HEK293T (cell line): Measurements from ENCODE around the gene GNA15.
"Not testable (repeated sequence)": the region's sequence is repeated elsewhere in the genome, so short reads cannot be mapped to it uniquely, and the experiment has no call there.

Experiments
- CTCF ChIA-PET: fragments of 350-600 bp; formaldehyde crosslinking; extraction: SDS; loops from one replicate; lab custom pipeline; 2021; ENCODE audit warnings: antibody characterized with exemption, inconsistent platforms; lab: Yijun Ruan, JAX
- POLR2A ChIA-PET: fragments of 350-600 bp; formaldehyde crosslinking; extraction: SDS; loops from one replicate; lab custom pipeline; 2020; ENCODE audit warnings: antibody characterized with exemption, inconsistent platforms; lab: Yijun Ruan, JAX
- DNase-seq: peaks from one replicate; pipeline ENCODE4 v3.0.0; 2012; ENCODE audit warnings: mixed read lengths; ENCODE audit errors: extremely low spot score
- ARNT ChIP-seq: fragments of 450-650 bp; IDR thresholded peaks from 2 replicates; pipeline ENCODE4 v1.6.1; 2017; ENCODE audit warnings: mild to moderate bottlenecking
- BHLHE40 ChIP-seq: fragments of 450-650 bp; IDR thresholded peaks from 2 replicates; pipeline ENCODE4 v1.6.1; 2016; ENCODE audit warnings: mild to moderate bottlenecking, moderate library complexity, borderline replicate concordance
- CTBP1 ChIP-seq: fragments of 450-650 bp; IDR thresholded peaks from 2 replicates; pipeline ENCODE4 v1.6.1; 2016; ENCODE audit warnings: borderline replicate concordance
- ELF4 ChIP-seq: fragments of 450-650 bp; IDR thresholded peaks from 2 replicates; pipeline ENCODE4 v1.6.1; 2017; ENCODE audit warnings: antibody characterized with exemption
- FOXA1 ChIP-seq: fragments of 450-650 bp; IDR thresholded peaks from 2 replicates; pipeline ENCODE4 v1.6.1; 2016; ENCODE audit warnings: mild to moderate bottlenecking
- FOXK2 ChIP-seq: fragments of 450-650 bp; IDR thresholded peaks from 2 replicates; pipeline ENCODE4 v1.6.1; 2016; ENCODE audit warnings: mild to moderate bottlenecking
- FOXM1 ChIP-seq: fragments of 450-650 bp; IDR thresholded peaks from 2 replicates; pipeline ENCODE4 v1.6.1; 2017; ENCODE audit warnings: mild to moderate bottlenecking, borderline replicate concordance
- L3MBTL2 ChIP-seq: fragments of 450-650 bp; conservative IDR thresholded peaks from 2 replicates; pipeline ENCODE4 v1.6.1; 2016; ENCODE audit warnings: mild to moderate bottlenecking
- LEF1 ChIP-seq: fragments of 450-650 bp; IDR thresholded peaks from 2 replicates; pipeline ENCODE4 v1.6.1; 2017; ENCODE audit warnings: mild to moderate bottlenecking, borderline replicate concordance
- NFRKB ChIP-seq: fragments of 450-650 bp; IDR thresholded peaks from 2 replicates; pipeline ENCODE4 v1.6.1; 2016; ENCODE audit warnings: mild to moderate bottlenecking, moderate library complexity
- SP1 ChIP-seq: fragments of 450-650 bp; IDR thresholded peaks from 2 replicates; pipeline ENCODE4 v1.6.1; 2017
- SUZ12 ChIP-seq: fragments of 450-650 bp; IDR thresholded peaks from 2 replicates; pipeline ENCODE4 v1.6.1; 2016; ENCODE audit warnings: mild to moderate bottlenecking
- TARDBP ChIP-seq: fragments of 450-650 bp; IDR thresholded peaks from 2 replicates; pipeline ENCODE4 v1.6.1; 2016
- ZNF384 ChIP-seq: fragments of 450-650 bp; IDR thresholded peaks from 2 replicates; pipeline ENCODE4 v1.6.1; 2016
- TF ChIP-seq, protein P1 (sequence below): fragments of 450-650 bp; IDR thresholded peaks from 2 replicates; pipeline ENCODE4 v1.6.1; 2016

Gene GNA15

DNA sequence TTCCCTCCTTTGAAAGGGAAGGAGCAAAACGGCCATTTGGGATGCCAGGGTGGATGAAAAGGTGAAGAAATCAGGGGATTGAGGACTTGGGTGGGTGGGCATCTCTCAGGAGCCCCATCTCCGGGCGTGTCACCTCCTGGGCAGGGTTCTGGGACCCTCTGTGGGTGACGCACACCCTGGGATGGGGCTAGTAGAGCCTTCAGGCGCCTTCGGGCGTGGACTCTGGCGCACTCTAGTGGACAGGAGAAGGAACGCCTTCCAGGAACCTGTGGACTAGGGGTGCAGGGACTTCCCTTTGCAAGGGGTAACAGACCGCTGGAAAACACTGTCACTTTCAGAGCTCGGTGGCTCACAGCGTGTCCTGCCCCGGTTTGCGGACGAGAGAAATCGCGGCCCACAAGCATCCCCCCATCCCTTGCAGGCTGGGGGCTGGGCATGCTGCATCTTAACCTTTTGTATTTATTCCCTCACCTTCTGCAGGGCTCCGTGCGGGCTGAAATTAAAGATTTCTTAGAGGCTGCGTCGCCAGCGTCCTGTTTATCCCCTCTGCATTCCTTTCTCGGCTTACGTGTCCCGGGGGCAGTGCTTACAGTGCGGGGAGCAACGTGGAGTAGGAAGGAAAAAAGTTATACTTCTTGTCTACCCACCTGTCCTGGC lies 27.5 kb downstream of the GNA15 start:
- peak; percentile 88 for DNase-seq
- no peak for TF ChIP-seq SP1
- TF ChIP-seq FOXK2 = no peak
- no peak for TF ChIP-seq NFRKB
- no peak for TF ChIP-seq BHLHE40
- TF ChIP-seq TARDBP = no peak
- ChIA-PET CTCF (interaction anchor here (0.6 to 1.5 kb wide), 5 partner anchors 10 to 666 kb away, joined by 3 to 5 read pairs (median 3); no protein-coding TSS in a partner anchor), POLR2A (interaction anchor here (1.3 kb wide), 1 partner anchor 22 kb away, joined by 3 read pairs; no protein-coding TSS in a partner anchor)

DNA sequence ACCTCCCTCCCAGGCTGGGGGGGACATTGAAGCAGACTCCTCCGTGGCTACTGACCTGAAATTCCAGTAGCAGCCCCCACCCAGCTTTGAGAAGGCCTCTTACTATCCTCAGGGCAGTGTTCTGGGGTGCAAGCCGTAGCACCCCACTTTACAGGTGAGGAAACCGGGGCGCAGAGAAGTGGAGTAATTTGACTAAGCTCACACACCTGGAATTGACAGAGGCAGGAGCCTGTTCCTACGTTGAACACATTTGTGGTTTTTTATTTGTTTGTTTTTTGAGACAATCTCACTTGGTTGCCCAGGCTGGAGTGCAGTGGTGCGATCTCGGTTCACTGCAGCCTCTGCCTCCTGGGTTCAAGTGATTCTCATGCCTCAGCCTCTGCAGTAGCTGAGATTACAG lies 28.1 kb downstream of the GNA15 start:
- DNase-seq = no peak
- CTCF ChIA-PET = interaction anchor here (0.6 to 1.5 kb wide), 5 partner anchors 11 to 667 kb away, joined by 3 to 5 read pairs (median 3); no protein-coding TSS in a partner anchor

DNA sequence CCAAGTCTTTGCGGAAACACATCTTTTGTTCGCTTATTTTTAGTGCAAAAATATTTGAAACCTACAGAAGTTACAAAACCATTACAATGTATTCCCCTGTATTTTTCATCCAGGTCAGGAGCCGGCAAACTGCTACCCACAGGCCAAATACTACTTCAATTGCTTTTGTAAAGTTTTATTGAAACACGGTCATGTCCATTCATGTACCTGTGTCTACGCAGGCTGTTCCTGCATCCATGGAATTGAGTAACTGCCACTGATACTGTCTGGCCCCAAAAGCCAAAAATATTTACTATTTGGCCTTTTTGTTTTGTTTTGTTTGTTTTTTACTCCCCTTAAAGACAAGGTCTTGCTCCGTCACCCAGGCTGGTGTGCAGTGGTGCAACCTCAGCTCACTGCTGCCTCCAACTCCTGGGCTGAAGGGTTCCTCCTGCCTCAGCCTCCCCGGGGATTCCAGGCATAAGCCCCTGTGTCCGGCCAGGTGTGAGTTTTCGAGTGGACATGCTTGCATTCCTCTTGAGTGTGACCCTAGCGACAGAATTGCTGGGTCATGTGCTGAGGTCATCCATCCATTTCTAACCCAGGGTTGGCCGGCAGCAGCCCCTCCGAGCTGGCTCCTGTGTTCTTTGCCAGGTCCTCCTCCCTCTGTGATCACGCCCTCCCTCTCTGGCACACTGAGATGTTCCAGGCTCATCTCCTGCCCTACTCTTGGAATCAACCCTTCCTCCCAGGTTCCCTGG lies 31.9 kb downstream of the GNA15 start:
- TF ChIP-seq TARDBP (no peak), FOXA1 (no peak), FOXK2 (no peak), CTBP1 (no peak), LEF1 (no peak)
- DNase-seq = no peak
- CTCF ChIA-PET = interaction anchor here (0.9 kb wide), 1 partner anchor 39 kb away, joined by 3 read pairs; no protein-coding TSS in a partner anchor
- POLR2A ChIA-PET = no interaction called here

More for the DNA sequence above, 28.1 kb downstream of the GNA15 start:
- POLR2A ChIA-PET = interaction anchor here (1.3 kb wide), 1 partner anchor 21 kb away, joined by 3 read pairs; no protein-coding TSS in a partner anchor
- no peak for TF ChIP-seq ZNF384
- no peak for TF ChIP-seq ELF4

DNA sequence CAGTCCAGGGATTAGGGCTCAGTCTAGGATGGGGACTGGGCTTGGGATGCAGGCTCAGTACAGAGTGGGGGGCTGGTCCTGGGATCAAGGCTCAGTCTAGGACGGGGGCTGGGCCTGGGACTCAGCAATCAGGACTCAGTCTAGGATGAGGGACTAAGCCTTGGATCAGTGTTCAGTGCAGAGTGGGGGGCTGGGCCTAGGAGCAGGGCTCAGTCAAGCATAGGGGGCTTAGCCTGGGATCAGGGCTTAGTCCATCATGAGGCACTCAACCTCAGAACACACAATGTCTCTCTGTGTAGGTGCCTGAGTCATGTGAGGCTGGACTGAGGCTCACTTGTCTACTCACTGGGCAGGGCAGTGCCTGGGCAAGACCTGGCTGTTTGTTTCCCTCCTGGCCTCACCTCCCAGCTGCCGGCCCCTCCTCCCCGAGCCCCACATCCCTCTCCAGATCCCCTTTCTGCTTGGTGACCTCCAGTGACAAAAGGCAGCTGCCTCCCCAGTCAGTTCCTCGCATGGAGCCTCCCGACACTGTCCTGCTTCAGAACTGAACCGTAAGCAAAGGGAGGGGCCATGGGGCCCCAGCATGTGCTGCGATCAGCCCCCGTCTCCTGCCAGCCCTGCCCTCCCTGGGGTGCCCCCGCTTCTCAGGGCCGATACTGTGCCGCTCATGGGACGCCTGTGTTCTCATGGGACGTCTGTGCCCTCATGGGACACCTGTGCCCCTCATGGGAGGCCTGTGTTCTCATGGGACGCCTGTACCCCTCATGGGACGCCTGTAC lies 36.2 kb downstream of the GNA15 start:
- POLR2A ChIA-PET = no interaction called here
- TF ChIP-seq FOXK2 = no peak
- TF ChIP-seq FOXA1 = no peak
- TF ChIP-seq FOXM1 = no peak
- no peak for TF ChIP-seq TARDBP
- TF ChIP-seq ARNT = no peak
- no peak for TF ChIP-seq SP1
- no peak for TF ChIP-seq CTBP1
- no peak for TF ChIP-seq L3MBTL2
- no peak for TF ChIP-seq BHLHE40
- no peak for TF ChIP-seq NFRKB
- no peak for TF ChIP-seq LEF1
- no peak for TF ChIP-seq ELF4
- TF ChIP-seq, protein P1, sequence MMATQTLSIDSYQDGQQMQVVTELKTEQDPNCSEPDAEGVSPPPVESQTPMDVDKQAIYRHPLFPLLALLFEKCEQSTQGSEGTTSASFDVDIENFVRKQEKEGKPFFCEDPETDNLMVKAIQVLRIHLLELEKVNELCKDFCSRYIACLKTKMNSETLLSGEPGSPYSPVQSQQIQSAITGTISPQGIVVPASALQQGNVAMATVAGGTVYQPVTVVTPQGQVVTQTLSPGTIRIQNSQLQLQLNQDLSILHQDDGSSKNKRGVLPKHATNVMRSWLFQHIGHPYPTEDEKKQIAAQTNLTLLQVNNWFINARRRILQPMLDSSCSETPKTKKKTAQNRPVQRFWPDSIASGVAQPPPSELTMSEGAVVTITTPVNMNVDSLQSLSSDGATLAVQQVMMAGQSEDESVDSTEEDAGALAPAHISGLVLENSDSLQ = no peak
- TF ChIP-seq SUZ12 = no peak
- TF ChIP-seq ZNF384 = no peak
- CTCF ChIA-PET = no interaction called here
- DNase-seq = no peak

DNA sequence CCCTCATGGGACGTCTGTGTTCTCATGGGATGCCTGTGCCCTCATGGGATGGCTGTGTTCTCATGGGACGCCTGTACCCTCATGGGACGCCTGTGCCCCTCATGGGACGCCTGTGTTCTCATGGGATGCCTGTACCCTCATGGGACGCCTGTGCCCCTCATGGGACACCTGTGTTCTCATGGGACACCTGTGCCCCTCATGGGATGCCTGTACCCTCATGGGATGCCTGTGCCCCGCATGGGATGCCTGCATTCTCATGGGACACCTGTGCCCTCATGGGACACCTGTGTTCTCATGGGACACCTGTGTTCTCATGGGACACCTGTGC lies 36.8 kb downstream of the GNA15 start:
- CTCF ChIA-PET, DNase-seq, POLR2A ChIA-PET: not testable (repeated sequence)

DNA sequence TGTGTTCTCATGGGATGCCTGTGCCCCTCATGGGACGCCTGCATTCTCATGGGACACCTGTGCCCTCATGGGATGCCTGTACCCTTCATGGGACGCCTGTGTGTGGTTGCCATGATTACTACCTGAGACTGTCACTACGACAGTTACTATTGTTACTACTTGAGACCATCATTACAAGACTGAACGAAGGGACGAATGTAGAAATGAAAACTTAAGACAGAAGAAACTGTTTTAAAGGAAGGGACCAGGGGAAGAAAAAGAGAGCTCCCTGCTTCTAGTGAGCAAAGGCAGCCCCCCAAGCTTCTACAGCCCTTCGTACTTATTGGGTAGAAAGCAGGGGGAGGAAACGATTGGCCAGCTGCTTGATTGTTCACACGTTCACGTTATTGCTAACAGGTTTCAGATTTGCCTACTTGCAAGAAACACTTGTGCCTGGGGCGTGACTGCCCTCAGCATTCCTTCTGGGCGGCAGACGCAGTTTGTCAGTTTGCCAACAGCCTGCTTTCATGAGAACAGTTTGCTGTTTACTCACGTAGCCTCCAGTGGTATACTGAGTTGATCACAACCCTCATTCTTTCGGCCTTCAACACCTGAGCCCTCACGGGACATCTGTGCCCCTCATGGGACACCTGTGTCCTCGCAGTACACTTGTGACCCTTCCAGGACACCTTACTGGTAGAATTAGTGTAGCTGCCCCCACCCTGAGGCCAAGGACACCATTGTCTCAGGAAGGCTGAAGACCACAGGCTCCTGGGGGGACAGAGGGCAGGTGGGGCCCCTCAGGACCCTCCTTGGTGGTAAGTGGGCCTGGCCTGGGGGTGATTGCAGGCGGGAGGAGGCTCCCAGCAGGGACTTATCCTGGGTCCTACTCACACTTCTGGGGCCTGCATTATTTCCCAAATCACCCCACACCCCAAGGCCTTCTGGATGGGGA lies 40.2 kb downstream of the GNA15 start:
- ChIA-PET CTCF (no interaction called here), POLR2A (no interaction called here)
- no peak for DNase-seq
- TF ChIP-seq CTBP1 (no peak), FOXK2 (no peak), ELF4 (no peak), ARNT (no peak), SP1 (no peak), NFRKB (no peak), TARDBP (no peak), ZNF384 (no peak), FOXA1 (no peak), FOXM1 (no peak)
- TF ChIP-seq, protein P1 = no peak
